Measurements from ENCODE around the gene ZSCAN9. TPM values are rescaled to one million over a fixed set of nuclear protein-coding genes. Genes with fewer than 3 reads are reported as not detected.

The ZSCAN9 gene
- total RNA-seq, 1 donor from 2014 or later = 12.1 TPM

GRCh38 chr6:28280595-28281287 lies 55.7 kb downstream of the ZSCAN9 start:
- DNase-seq (ENCODE audit: low read depth) (no peak), FAIRE-seq (no peak)
- TF ChIP-seq CTCF (IDR thresholded peaks at IDR 0.05; ENCODE audit: insufficient read depth, low read length, severe bottlenecking) = no peak
- Histone ChIP-seq H3K36me3 (ENCODE audit: control insufficient read depth, insufficient read depth, low read length) (peaks cover 1% of the 10 kb centered on the region), H3K4me3 (ENCODE audit: low read depth, low read length) (peak overlapping the region; percentile 52), H3K27me3 (ENCODE audit: control insufficient read depth, insufficient read depth, low read length) (no peaks in the 10 kb centered on the region)

- no peaks in the 10 kb centered on the region for H3K27me3 ChIP-seq (ENCODE audit: control insufficient read depth, insufficient read depth, low read length)
- FAIRE-seq = no peak
- peaks cover 1% of the 10 kb centered on the region for H3K36me3 ChIP-seq (ENCODE audit: control insufficient read depth, insufficient read depth, low read length)
- peak; percentile 41 for DNase-seq (ENCODE audit: low read depth)
- TF ChIP-seq CTCF (IDR thresholded peaks at IDR 0.05; ENCODE audit: insufficient read depth, low read length, severe bottlenecking) = no peak
- H3K4me3 ChIP-seq (ENCODE audit: low read depth, low read length) = peak within 1 kb of the TSS; percentile 52
Observed at GRCh38 chr6:28281288-28282064, 56.4 kb downstream of the ZSCAN9 start, which contains the start of gene PGBD1. Gene PGBD1 (plus strand): TSS chr6:28281572. CDS start chr6:28283814, 2,242 bp downstream.

GRCh38 chr6:28282926-28283325 lies 57.9 kb downstream of the ZSCAN9 start:
- no peaks in the 10 kb centered on the region for H3K36me3 ChIP-seq (ENCODE audit: control insufficient read depth, insufficient read depth, low read length)
- no peak for TF ChIP-seq CTCF (IDR thresholded peaks at IDR 0.05; ENCODE audit: insufficient read depth, low read length, severe bottlenecking)
- DNase-seq (ENCODE audit: low read depth) (no peak), FAIRE-seq (no peak)
- no peak overlapping the region for H3K4me3 ChIP-seq (ENCODE audit: low read depth, low read length)
- H3K27me3 ChIP-seq (ENCODE audit: control insufficient read depth, insufficient read depth, low read length) = no peaks in the 10 kb centered on the region

Other genes with a start within 250 kb of the ZSCAN9 start
- gene ZNF165, start 144.7 kb upstream of the ZSCAN9 start, total RNA-seq = 2.6 and 4.7 TPM in 2 replicates
- 9.5 and 11.1 TPM in 2 replicates for gene ZSCAN16, start 100.7 kb upstream of the ZSCAN9 start, total RNA-seq
- 6.4 and 9.7 TPM in 2 replicates for gene ZKSCAN8, start 83.4 kb upstream of the ZSCAN9 start, total RNA-seq
- 4.9 and 5.5 TPM in 2 replicates for gene ZKSCAN4, start 27.0 kb downstream of the ZSCAN9 start, total RNA-seq
- 0.79 and 1.2 TPM in 2 replicates for gene NKAPL, start 34.0 kb downstream of the ZSCAN9 start, total RNA-seq
- 4.9 and 8.7 TPM in 2 replicates for gene ZSCAN26, start 41.9 kb downstream of the ZSCAN9 start, total RNA-seq
- 1.8 and 2.4 TPM in 2 replicates for gene PGBD1, start 56.3 kb downstream of the ZSCAN9 start, total RNA-seq
- 12.1 and 41.9 TPM in 2 replicates for gene ZSCAN31, start 110.9 kb downstream of the ZSCAN9 start, total RNA-seq
- 2.6 and 3.2 TPM in 2 replicates for gene ZKSCAN3, start 124.7 kb downstream of the ZSCAN9 start, total RNA-seq
- 4.7 and 6.8 TPM in 2 replicates for gene ZSCAN12, start 174.5 kb downstream of the ZSCAN9 start, total RNA-seq
- 2.4 and 2.8 TPM in 2 replicates for gene ZSCAN23, start 218.2 kb downstream of the ZSCAN9 start, total RNA-seq